Measurements from ENCODE around the gene CEP95. TPM values are rescaled to one million over a fixed set of nuclear protein-coding genes. Genes with fewer than 3 reads are reported as not detected.
A peak's percentile ranks its signal among the peaks of the same experiment; 100 is the strongest.

CEP95 gene
- total RNA-seq, 1 experiment from 2014 or later = 63.8 TPM

DNA sequence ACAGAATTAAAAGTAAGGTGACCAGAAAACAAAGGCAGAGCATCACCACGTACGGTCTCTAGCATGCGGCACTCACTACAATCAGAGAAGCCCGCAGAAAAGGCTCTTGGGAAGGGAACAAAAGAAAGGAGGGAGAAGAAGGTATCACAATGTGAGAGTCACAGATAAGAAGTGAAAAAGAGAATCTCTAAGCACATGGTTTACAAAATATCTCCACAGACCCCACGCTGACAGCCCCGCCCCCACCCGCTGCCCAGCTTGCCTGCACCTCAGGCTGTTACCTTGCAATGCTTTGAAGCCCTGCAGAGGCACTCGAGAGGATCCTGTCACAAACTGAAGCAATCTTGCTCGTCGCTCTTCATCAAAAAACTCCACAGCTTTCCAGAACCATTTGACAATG is 40.5 kb downstream of the CEP95 start:
- peak; percentile 32 for DNase-seq (ENCODE audit: low spot score)
- POLR2A ChIA-PET = interaction anchor here (0.5 to 0.6 kb wide), 2 partner anchors 11 to 85 kb away, joined by 3 to 4 read pairs; no protein-coding TSS in a partner anchor
- Mint-ChIP-seq H3K4me3 (no peak overlapping the region), H3K9me3 (no peaks in the 10 kb centered on the region), H3K27ac (no peak overlapping the region; the same call in 1 of the 2 replicates), H3K27me3 (ENCODE audit: low read depth) (no peaks in the 10 kb centered on the region), H3K4me1 (peaks cover 14% of the 10 kb centered on the region), H3K36me3 (peaks cover 2% of the 10 kb centered on the region; the same call in 1 of the 2 replicates)
- TF ChIP-seq ZNF671 (CRISPR knock-in tag; IDR thresholded peaks at IDR 0.05) (no peak), FOXJ3 (CRISPR knock-in tag; IDR thresholded peaks at IDR 0.05; ENCODE audit: borderline replicate concordance) (no peak), AFF4 (CRISPR knock-in tag; IDR thresholded peaks at IDR 0.05; ENCODE audit: borderline replicate concordance) (no peak), E2F5 (CRISPR knock-in tag; IDR thresholded peaks at IDR 0.05) (no peak), ATF2 (CRISPR knock-in tag; IDR thresholded peaks at IDR 0.05; ENCODE audit: borderline replicate concordance, low read depth) (no peak), IRF1 (CRISPR knock-in tag; IDR thresholded peaks at IDR 0.05) (no peak), HMGA2 (CRISPR knock-in tag; IDR thresholded peaks at IDR 0.05) (no peak)
- TF ChIP-seq, protein P1, sequence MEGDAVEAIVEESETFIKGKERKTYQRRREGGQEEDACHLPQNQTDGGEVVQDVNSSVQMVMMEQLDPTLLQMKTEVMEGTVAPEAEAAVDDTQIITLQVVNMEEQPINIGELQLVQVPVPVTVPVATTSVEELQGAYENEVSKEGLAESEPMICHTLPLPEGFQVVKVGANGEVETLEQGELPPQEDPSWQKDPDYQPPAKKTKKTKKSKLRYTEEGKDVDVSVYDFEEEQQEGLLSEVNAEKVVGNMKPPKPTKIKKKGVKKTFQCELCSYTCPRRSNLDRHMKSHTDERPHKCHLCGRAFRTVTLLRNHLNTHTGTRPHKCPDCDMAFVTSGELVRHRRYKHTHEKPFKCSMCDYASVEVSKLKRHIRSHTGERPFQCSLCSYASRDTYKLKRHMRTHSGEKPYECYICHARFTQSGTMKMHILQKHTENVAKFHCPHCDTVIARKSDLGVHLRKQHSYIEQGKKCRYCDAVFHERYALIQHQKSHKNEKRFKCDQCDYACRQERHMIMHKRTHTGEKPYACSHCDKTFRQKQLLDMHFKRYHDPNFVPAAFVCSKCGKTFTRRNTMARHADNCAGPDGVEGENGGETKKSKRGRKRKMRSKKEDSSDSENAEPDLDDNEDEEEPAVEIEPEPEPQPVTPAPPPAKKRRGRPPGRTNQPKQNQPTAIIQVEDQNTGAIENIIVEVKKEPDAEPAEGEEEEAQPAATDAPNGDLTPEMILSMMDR (IDR thresholded peaks at IDR 0.05) = no peak
- peak; percentile 88 for ATAC-seq
- CTCF ChIA-PET = interaction anchor here (0.6 to 1.5 kb wide), 3 partner anchors 12 to 56 kb away, joined by 3 read pairs; partner anchors contain the start of gene POLG2

- Mint-ChIP-seq H3K36me3 (peaks cover 7% of the 10 kb centered on the region), H3K4me3 (no peak overlapping the region), H3K4me1 (peaks cover 18% of the 10 kb centered on the region), H3K27ac (peak overlapping the region; percentile 15; the same call in 1 of the 2 replicates), H3K9me3 (no peaks in the 10 kb centered on the region), H3K27me3 (ENCODE audit: low read depth) (no peaks in the 10 kb centered on the region)
- no peak for DNase-seq (ENCODE audit: low spot score)
- no peak for ATAC-seq
- no peak for TF ChIP-seq NFATC4 (CRISPR knock-in tag; IDR thresholded peaks at IDR 0.05)
- TF ChIP-seq GTF2I (CRISPR knock-in tag; conservative IDR thresholded peaks at IDR 0.05) = no peak
- no peak for TF ChIP-seq SMAD4 (CRISPR knock-in tag; IDR thresholded peaks at IDR 0.05)
- no peak for TF ChIP-seq ZNF121 (CRISPR knock-in tag; IDR thresholded peaks at IDR 0.05)
- TF ChIP-seq TP53 (CRISPR knock-in tag; IDR thresholded peaks at IDR 0.05) = no peak
- TF ChIP-seq ZBTB43 (CRISPR knock-in tag; IDR thresholded peaks at IDR 0.05) = no peak
- no peak for TF ChIP-seq ATF2 (CRISPR knock-in tag; IDR thresholded peaks at IDR 0.05; ENCODE audit: borderline replicate concordance, low read depth)
- no peak for TF ChIP-seq EMX1 (CRISPR knock-in tag; IDR thresholded peaks at IDR 0.05)
- no peak for TF ChIP-seq RELA (CRISPR knock-in tag; IDR thresholded peaks at IDR 0.05; ENCODE audit: borderline replicate concordance)
- no peak for TF ChIP-seq KAT7 (CRISPR knock-in tag; IDR thresholded peaks at IDR 0.05; ENCODE audit: borderline replicate concordance)
- TF ChIP-seq CBFB (CRISPR knock-in tag; IDR thresholded peaks at IDR 0.05; ENCODE audit: low read depth) = no peak
- no peak for TF ChIP-seq ATF3 (CRISPR knock-in tag; conservative IDR thresholded peaks at IDR 0.05)
- no peak for TF ChIP-seq JUN (CRISPR knock-in tag; IDR thresholded peaks at IDR 0.05)
- POLR2A ChIA-PET = no interaction called here
- CTCF ChIA-PET = no interaction called here
Measured at GRCh38 chr17:64551461-64551860, 44.7 kb downstream of the CEP95 start.

Data from WTC11 (cell line).